CD4-positive, alpha-beta T cell (primary cell): Measurements from ENCODE around the gene AUTS2. TPM values are rescaled to one million over a fixed set of nuclear protein-coding genes. Genes with fewer than 3 reads are reported as not detected.

Experiments used
- ATAC-seq: fragments of 200-7000 bp; cut with Tn5 transposase; one replicate; pipeline ENCODE4 v1.10.0; 2022; ENCODE audit warnings: mild to moderate bottlenecking; ENCODE audit not compliant: poor library complexity
- CTCF ChIA-PET: fragments of 350-600 bp; sonication (Branson Sonifier 250); formaldehyde crosslinking; loops from one replicate; lab custom pipeline; 2021; ENCODE audit warnings: antibody characterized with exemption, inconsistent platforms; lab: Charles Lee
- POLR2A ChIA-PET: fragments of 350-600 bp; sonication (Branson Sonifier 250); formaldehyde crosslinking; loops from one replicate; lab custom pipeline; 2021; ENCODE audit warnings: antibody characterized with exemption, inconsistent platforms; lab: Charles Lee
- DNase-seq, 14 experiments: peaks; one replicate each; pipeline ENCODE4 v3.0.0-alpha.2; 2013 to 2020; ENCODE audit warnings: mixed read lengths in 2 of 14
- H3K27ac ChIP-seq, 2 donors: one replicate each; pipeline versions ENCODE4 v1.5.1 to v1.7.0; 2013; ENCODE audit warnings: low read length in 2 of 2, low read depth in 1 of 2, mild to moderate bottlenecking in 1 of 2
- H3K27me3 ChIP-seq, 2 experiments: 1 replicate in 1 of 2; 2 replicates in 1 of 2; pipeline versions ENCODE4 v1.6.1 to v1.7.0; 2013; ENCODE audit warnings: low read length in 2 of 2, control low read depth in 1 of 2, mild to moderate bottlenecking in 1 of 2, moderate library complexity in 1 of 2; ENCODE audit not compliant: insufficient read depth in 2 of 2, control insufficient read depth in 1 of 2
- H3K36me3 ChIP-seq: one replicate; pipeline ENCODE4 v1.6.1; 2013; ENCODE audit warnings: low read length, control low read depth; ENCODE audit not compliant: insufficient read depth
- H3K4me1 ChIP-seq: one replicate; pipeline ENCODE4 v1.6.1; 2013; ENCODE audit warnings: low read length, control low read depth; ENCODE audit not compliant: insufficient read depth
- H3K4me3 ChIP-seq: one replicate; pipeline ENCODE4 v1.5.1; 2013; ENCODE audit warnings: mild to moderate bottlenecking, low read length, moderate library complexity
- H3K9me3 ChIP-seq, 2 experiments: 1 replicate in 1 of 2; 2 replicates in 1 of 2; pipeline versions ENCODE4 v1.6.1 to v1.7.0; 2013; ENCODE audit warnings: low read length in 2 of 2, mild to moderate bottlenecking in 2 of 2, control low read depth in 1 of 2, moderate library complexity in 1 of 2; ENCODE audit not compliant: control insufficient read depth in 1 of 2, insufficient read depth in 1 of 2
- H3K27ac Mint-ChIP-seq: one replicate; pipeline ENCODE4 v1.8.0; 2020; ENCODE audit warnings: mixed read lengths
- H3K27me3 Mint-ChIP-seq: one replicate; pipeline ENCODE4 v1.8.0; 2021; ENCODE audit warnings: mixed read lengths
- H3K36me3 Mint-ChIP-seq: one replicate; pipeline ENCODE4 v1.8.0; 2021; ENCODE audit warnings: low read depth, mixed read lengths
- H3K4me1 Mint-ChIP-seq: one replicate; pipeline ENCODE4 v1.8.0; 2021; ENCODE audit warnings: low read depth, mixed read lengths
- H3K4me3 Mint-ChIP-seq: one replicate; pipeline ENCODE4 v1.8.0; 2020; ENCODE audit warnings: mild to moderate bottlenecking, mixed read lengths
- H3K9me3 Mint-ChIP-seq: one replicate; pipeline ENCODE4 v1.8.0; 2020; ENCODE audit warnings: mixed read lengths
- intact Hi-C, 2 experiments: fragments of 100-400 bp; cut with DNase I in 1 of 2; cut with micrococcal nuclease in 1 of 2; formaldehyde crosslinking; loops; one replicate each; pipeline versions ENCODE4 v1.15.1 to v1.9.0; 2023 to 2025; cut with DNase I, micrococcal nuclease
- total RNA-seq, 174 experiments: library from RNA in 2 of 174; stranded (reverse) in 2 of 174; gene quantifications; one replicate each; pipeline ENCODE4 v1.2.3 and lab custom pipeline; 2021 to 2026
- TF ChIP-seq, protein P1 (sequence below): fragments of 200-600 bp; IDR thresholded peaks from one replicate; pipeline ENCODE4 v1.8.0; 2022; ENCODE audit warnings: antibody characterized with exemption, mild to moderate bottlenecking

Gene AUTS2
- total RNA-seq, 2 experiments from 2014 or later: 43.6 to 47.6 TPM

GRCh38 chr7:70579397-70580097 is 981.3 kb downstream of the AUTS2 start:
- POLR2A ChIA-PET: no interaction called here
- no peaks in the 10 kb centered on the region for H3K4me1 Mint-ChIP-seq
- no peak overlapping the region for H3K27ac ChIP-seq
- no peaks in the 10 kb centered on the region for H3K27me3 Mint-ChIP-seq
- ATAC-seq (no peak), DNase-seq (no peak)
- no peaks in the 10 kb centered on the region for H3K36me3 Mint-ChIP-seq
- intact Hi-C loops: loop anchor here in 1 of 2 experiments (10.0 kb wide), 1 partner anchor 115 kb away; no protein-coding TSS in a partner anchor
- H3K27me3 ChIP-seq: no peaks in the 10 kb centered on the region
- H3K9me3 ChIP-seq: no peaks in the 10 kb centered on the region
- H3K9me3 Mint-ChIP-seq: no peaks in the 10 kb centered on the region
- CTCF ChIA-PET: no interaction called here
- no peak overlapping the region for H3K4me3 Mint-ChIP-seq
- H3K27ac Mint-ChIP-seq: no peak overlapping the region
- no peak overlapping the region for H3K4me3 ChIP-seq
- no peaks in the 10 kb centered on the region for H3K4me1 ChIP-seq
- TF ChIP-seq, protein P1, sequence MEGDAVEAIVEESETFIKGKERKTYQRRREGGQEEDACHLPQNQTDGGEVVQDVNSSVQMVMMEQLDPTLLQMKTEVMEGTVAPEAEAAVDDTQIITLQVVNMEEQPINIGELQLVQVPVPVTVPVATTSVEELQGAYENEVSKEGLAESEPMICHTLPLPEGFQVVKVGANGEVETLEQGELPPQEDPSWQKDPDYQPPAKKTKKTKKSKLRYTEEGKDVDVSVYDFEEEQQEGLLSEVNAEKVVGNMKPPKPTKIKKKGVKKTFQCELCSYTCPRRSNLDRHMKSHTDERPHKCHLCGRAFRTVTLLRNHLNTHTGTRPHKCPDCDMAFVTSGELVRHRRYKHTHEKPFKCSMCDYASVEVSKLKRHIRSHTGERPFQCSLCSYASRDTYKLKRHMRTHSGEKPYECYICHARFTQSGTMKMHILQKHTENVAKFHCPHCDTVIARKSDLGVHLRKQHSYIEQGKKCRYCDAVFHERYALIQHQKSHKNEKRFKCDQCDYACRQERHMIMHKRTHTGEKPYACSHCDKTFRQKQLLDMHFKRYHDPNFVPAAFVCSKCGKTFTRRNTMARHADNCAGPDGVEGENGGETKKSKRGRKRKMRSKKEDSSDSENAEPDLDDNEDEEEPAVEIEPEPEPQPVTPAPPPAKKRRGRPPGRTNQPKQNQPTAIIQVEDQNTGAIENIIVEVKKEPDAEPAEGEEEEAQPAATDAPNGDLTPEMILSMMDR: no peak
- no peaks in the 10 kb centered on the region for H3K36me3 ChIP-seq

DNA sequence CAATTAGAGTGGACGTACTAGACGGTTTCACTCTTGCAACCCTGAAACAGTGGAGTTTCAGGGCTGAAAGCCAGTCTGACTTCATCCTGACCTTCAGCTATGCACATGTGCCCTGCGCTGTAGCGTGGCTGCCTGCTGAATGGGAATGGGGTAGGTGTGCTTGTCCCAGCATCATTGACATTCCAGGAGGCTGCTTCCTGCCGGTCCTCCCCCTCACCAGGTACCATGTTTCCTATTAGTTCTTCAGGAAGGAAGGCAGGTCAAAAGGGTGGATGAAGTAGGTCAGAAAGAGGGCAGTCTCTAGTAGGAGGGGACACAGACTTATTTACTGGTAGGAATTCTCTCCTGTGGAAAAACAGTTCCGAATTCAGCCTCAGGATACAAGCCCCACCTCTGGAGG is 981.9 kb downstream of the AUTS2 start:
- no peaks in the 10 kb centered on the region for H3K9me3 ChIP-seq
- intact Hi-C loops: loop anchor here in 1 of 2 experiments (10.0 kb wide), 1 partner anchor 115 kb away; no protein-coding TSS in a partner anchor

GRCh38 chr7:70582927-70583895 is 984.9 kb downstream of the AUTS2 start:
- DNase-seq (no peak), ATAC-seq (no peak)
- CTCF ChIA-PET: no interaction called here
- H3K9me3 Mint-ChIP-seq: no peaks in the 10 kb centered on the region
- no peak overlapping the region for H3K4me3 Mint-ChIP-seq
- H3K27me3 ChIP-seq: no peaks in the 10 kb centered on the region
- intact Hi-C loops: loop anchor here in 1 of 2 experiments (10.0 kb wide), 1 partner anchor 112 kb away; no protein-coding TSS in a partner anchor
- H3K4me1 Mint-ChIP-seq: no peaks in the 10 kb centered on the region
- H3K36me3 Mint-ChIP-seq: no peaks in the 10 kb centered on the region
- no peak overlapping the region for H3K4me3 ChIP-seq
- no peaks in the 10 kb centered on the region for H3K36me3 ChIP-seq
- no peak overlapping the region for H3K27ac ChIP-seq
- POLR2A ChIA-PET: no interaction called here
- H3K9me3 ChIP-seq: no peaks in the 10 kb centered on the region
- TF ChIP-seq, protein P1: no peak
- H3K27ac Mint-ChIP-seq: no peak overlapping the region
- no peaks in the 10 kb centered on the region for H3K27me3 Mint-ChIP-seq
- no peaks in the 10 kb centered on the region for H3K4me1 ChIP-seq

More for the DNA sequence above, 981.9 kb downstream of the AUTS2 start:
- CTCF ChIA-PET: no interaction called here
- H3K4me1 ChIP-seq: no peaks in the 10 kb centered on the region
- H3K4me3 Mint-ChIP-seq: no peak overlapping the region
- no peak overlapping the region for H3K4me3 ChIP-seq
- H3K27ac Mint-ChIP-seq: no peak overlapping the region
- ATAC-seq (no peak), DNase-seq (no peak)
- TF ChIP-seq, protein P1: no peak
- H3K4me1 Mint-ChIP-seq: no peaks in the 10 kb centered on the region
- no peaks in the 10 kb centered on the region for H3K27me3 ChIP-seq
- POLR2A ChIA-PET: no interaction called here
- H3K27me3 Mint-ChIP-seq: no peaks in the 10 kb centered on the region
- H3K36me3 ChIP-seq: no peaks in the 10 kb centered on the region
- H3K27ac ChIP-seq: no peak overlapping the region
- H3K9me3 Mint-ChIP-seq: no peaks in the 10 kb centered on the region
- no peaks in the 10 kb centered on the region for H3K36me3 Mint-ChIP-seq
